Ishikawa (cell line): ENCODE data around the gene ETV3L.

Experiments
- CREB1 ChIP-seq: IDR thresholded peaks from 2 replicates; pipeline ENCODE4 v1.6.1; 2012; ENCODE audit warnings: low read depth
- EGR1 ChIP-seq: IDR thresholded peaks from 2 replicates; pipeline ENCODE4 v1.6.1; 2012
- EP300 ChIP-seq: IDR thresholded peaks from 2 replicates; pipeline ENCODE4 v1.6.1; 2012; ENCODE audit warnings: borderline replicate concordance
- FOXM1 ChIP-seq: IDR thresholded peaks from 2 replicates; pipeline ENCODE4 v1.6.1; 2012; ENCODE audit warnings: low read depth, borderline replicate concordance
- NFIC ChIP-seq: IDR thresholded peaks from 2 replicates; pipeline ENCODE4 v1.6.1; 2012
- RAD21 ChIP-seq: IDR thresholded peaks from 2 replicates; pipeline ENCODE4 v1.6.1; 2012; ENCODE audit warnings: low read depth
- TAF1 ChIP-seq: IDR thresholded peaks from 2 replicates; pipeline ENCODE4 v1.6.1; 2012; ENCODE audit warnings: low read depth, mild to moderate bottlenecking
- TCF12 ChIP-seq: IDR thresholded peaks from 2 replicates; pipeline ENCODE4 v1.6.1; 2012; ENCODE audit warnings: low read depth
- TEAD4 ChIP-seq: IDR thresholded peaks from 2 replicates; pipeline ENCODE4 v1.6.1; 2012
- YY1 ChIP-seq: IDR thresholded peaks from 2 replicates; pipeline ENCODE4 v1.6.1; 2012; ENCODE audit warnings: low read depth
- ZBTB7A ChIP-seq: IDR thresholded peaks from 2 replicates; pipeline ENCODE4 v1.6.1; 2012; ENCODE audit warnings: low read depth
- TF ChIP-seq, protein P1 (sequence below): IDR thresholded peaks from 2 replicates; pipeline ENCODE4 v1.6.1; 2012
- TF ChIP-seq, protein P2 (sequence below): IDR thresholded peaks from 2 replicates; pipeline ENCODE4 v1.6.1; 2012
- TF ChIP-seq, protein P3 (sequence below): IDR thresholded peaks from 2 replicates; pipeline ENCODE4 v1.6.1; 2012; ENCODE audit warnings: low read depth, mild to moderate bottlenecking

DNA sequence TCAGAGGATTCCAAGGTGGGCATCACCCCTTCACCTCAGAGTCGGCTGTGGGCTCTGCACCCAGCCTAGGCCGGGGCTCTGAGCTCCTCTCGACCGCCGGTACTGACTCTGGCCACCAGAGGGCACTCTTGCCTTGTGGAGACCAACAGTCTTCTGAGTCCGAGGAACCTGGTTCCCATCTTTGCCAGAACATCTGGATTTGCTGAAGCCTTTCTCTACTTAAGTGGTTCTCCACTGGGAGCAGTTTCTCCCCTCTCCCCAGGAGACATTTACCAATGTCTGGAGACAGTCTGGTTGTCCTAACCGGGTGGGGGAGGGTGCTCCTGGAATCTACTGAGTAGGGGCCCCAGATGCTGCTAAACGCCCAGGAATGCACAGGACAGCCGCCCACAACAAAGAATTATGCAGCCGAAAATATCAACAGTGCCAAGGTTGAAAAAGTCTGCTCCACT is 9.4 kb downstream of the ETV3L start:
- TF ChIP-seq RAD21 = peak; percentile 95
- TF ChIP-seq TAF1 = no peak
- no peak for TF ChIP-seq YY1
- TF ChIP-seq TCF12 = no peak
- TF ChIP-seq EP300 = no peak
- TF ChIP-seq, protein P1, sequence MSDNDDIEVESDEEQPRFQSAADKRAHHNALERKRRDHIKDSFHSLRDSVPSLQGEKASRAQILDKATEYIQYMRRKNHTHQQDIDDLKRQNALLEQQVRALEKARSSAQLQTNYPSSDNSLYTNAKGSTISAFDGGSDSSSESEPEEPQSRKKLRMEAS = no peak
- TF ChIP-seq, protein P2, sequence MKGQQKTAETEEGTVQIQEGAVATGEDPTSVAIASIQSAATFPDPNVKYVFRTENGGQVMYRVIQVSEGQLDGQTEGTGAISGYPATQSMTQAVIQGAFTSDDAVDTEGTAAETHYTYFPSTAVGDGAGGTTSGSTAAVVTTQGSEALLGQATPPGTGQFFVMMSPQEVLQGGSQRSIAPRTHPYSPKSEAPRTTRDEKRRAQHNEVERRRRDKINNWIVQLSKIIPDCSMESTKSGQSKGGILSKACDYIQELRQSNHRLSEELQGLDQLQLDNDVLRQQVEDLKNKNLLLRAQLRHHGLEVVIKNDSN = no peak
- TF ChIP-seq CREB1 = no peak
- no peak for TF ChIP-seq NFIC
- TF ChIP-seq EGR1 = no peak
- TF ChIP-seq, protein P3, sequence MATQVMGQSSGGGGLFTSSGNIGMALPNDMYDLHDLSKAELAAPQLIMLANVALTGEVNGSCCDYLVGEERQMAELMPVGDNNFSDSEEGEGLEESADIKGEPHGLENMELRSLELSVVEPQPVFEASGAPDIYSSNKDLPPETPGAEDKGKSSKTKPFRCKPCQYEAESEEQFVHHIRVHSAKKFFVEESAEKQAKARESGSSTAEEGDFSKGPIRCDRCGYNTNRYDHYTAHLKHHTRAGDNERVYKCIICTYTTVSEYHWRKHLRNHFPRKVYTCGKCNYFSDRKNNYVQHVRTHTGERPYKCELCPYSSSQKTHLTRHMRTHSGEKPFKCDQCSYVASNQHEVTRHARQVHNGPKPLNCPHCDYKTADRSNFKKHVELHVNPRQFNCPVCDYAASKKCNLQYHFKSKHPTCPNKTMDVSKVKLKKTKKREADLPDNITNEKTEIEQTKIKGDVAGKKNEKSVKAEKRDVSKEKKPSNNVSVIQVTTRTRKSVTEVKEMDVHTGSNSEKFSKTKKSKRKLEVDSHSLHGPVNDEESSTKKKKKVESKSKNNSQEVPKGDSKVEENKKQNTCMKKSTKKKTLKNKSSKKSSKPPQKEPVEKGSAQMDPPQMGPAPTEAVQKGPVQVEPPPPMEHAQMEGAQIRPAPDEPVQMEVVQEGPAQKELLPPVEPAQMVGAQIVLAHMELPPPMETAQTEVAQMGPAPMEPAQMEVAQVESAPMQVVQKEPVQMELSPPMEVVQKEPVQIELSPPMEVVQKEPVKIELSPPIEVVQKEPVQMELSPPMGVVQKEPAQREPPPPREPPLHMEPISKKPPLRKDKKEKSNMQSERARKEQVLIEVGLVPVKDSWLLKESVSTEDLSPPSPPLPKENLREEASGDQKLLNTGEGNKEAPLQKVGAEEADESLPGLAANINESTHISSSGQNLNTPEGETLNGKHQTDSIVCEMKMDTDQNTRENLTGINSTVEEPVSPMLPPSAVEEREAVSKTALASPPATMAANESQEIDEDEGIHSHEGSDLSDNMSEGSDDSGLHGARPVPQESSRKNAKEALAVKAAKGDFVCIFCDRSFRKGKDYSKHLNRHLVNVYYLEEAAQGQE = no peak
- no peak for TF ChIP-seq ZBTB7A
- TF ChIP-seq TEAD4 = no peak
- TF ChIP-seq FOXM1 = no peak
